IPS DF 6.9 (cell line): ENCODE measurements around the gene MYPOP.
A peak's percentile ranks its signal among the peaks of the same experiment; 100 is the strongest.

Source experiments
- DNase-seq: peaks from one replicate; pipeline ENCODE4 v3.0.0-alpha.2; 2013; ENCODE audit warnings: low read depth, low spot score
- H3K27ac ChIP-seq: one replicate; pipeline ENCODE4 v1.5.1; 2013; ENCODE audit warnings: low read length, control low read depth
- H3K27me3 ChIP-seq: 2 replicates; pipeline ENCODE4 v1.6.1; 2013; ENCODE audit warnings: mild to moderate bottlenecking, low read length; ENCODE audit not compliant: control insufficient read depth, insufficient read depth
- H3K36me3 ChIP-seq: 2 replicates; pipeline ENCODE4 v1.6.1; 2013; ENCODE audit warnings: low read length; ENCODE audit not compliant: control insufficient read depth, insufficient read depth
- H3K4me1 ChIP-seq: 2 replicates; pipeline ENCODE4 v1.6.1; 2013; ENCODE audit warnings: low read length; ENCODE audit not compliant: control insufficient read depth, insufficient read depth
- H3K4me3 ChIP-seq: 2 replicates; pipeline ENCODE4 v1.5.1; 2013; ENCODE audit warnings: mild to moderate bottlenecking, low read length
- H3K9me3 ChIP-seq: 2 replicates; pipeline ENCODE4 v1.6.1; 2013; ENCODE audit warnings: low read length, inconsistent platforms; ENCODE audit not compliant: control insufficient read depth, insufficient read depth
- WGBS: extraction: QIAGEN DNeasy Blood & Tissue Kit; methylation state at CpG from one replicate; pipeline ENCODE4 v1.1.7; 2013; ENCODE audit warnings: mixed read lengths, missing lambda C conversion rate; ENCODE audit not compliant: insufficient read length, insufficient coverage; 5-methylcytosine and 5-hydroxymethylcytosine counted together

The MYPOP gene

GRCh38 chr19:45927565-45928261, 25.3 kb upstream of the MYPOP start:
- Histone ChIP-seq H3K4me3 (peak overlapping the region; percentile 18; the same call in 1 of the 2 replicates), H3K9me3 (no peaks in the 10 kb centered on the region), H3K27ac (no peak overlapping the region), H3K4me1 (no peaks in the 10 kb centered on the region), H3K36me3 (no peaks in the 10 kb centered on the region), H3K27me3 (no peaks in the 10 kb centered on the region)
- no CpG with 5 or more reads among the region's 33 CpGs for WGBS
- DNase-seq, result peak; percentile 93

DNA sequence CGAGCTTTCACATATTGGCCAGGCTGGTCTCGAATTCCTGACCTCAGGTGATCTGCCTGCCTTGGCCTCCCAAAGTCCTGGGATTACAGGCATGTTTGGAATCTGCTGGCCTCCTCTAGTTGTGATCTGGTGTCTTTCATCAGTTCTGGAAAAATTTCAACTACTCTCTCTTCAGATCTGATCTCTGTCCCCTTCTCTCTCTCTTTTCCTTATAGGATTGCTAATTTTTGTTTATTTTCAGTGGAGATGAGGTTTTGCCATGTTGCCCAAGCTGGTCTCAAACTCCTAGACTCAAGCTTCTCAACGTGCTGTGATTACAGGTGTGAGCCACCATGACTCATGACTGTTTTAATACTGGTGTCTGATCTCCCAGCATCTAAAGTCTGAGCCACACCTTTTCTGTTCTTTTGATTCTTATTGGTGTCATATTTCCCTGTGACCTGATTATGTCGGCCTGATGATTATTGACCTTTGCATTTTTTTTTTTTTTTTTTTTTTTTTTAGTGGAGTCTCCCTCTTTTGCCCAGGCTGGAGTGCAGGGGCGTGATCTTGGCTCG, 22.6 kb upstream of the MYPOP start:
- Histone ChIP-seq H3K27me3 (no peaks in the 10 kb centered on the region), H3K27ac (no peak overlapping the region), H3K9me3 (no peaks in the 10 kb centered on the region), H3K4me3 (no peak overlapping the region), H3K4me1 (0 out of 2 replicates have a peak, but pooled peaks cover 1% of the 10 kb centered on the region), H3K36me3 (no peaks in the 10 kb centered on the region)
- no peak for DNase-seq
- no CpG with 5 or more reads among the region's 6 CpGs for WGBS

- H3K27ac ChIP-seq, result no peak overlapping the region
- no CpG with 5 or more reads among the region's 9 CpGs for WGBS
- no peaks in the 10 kb centered on the region for H3K27me3 ChIP-seq
- H3K9me3 ChIP-seq, result no peaks in the 10 kb centered on the region
- 0 out of 2 replicates have a peak, but pooled peaks cover 1% of the 10 kb centered on the region for H3K4me1 ChIP-seq
- peak; percentile 64 for DNase-seq
- H3K36me3 ChIP-seq, result no peaks in the 10 kb centered on the region
- H3K4me3 ChIP-seq, result no peak overlapping the region
These were observed 19.9 kb upstream of the MYPOP start for GRCh38 chr19:45922281-45922680.

DNA sequence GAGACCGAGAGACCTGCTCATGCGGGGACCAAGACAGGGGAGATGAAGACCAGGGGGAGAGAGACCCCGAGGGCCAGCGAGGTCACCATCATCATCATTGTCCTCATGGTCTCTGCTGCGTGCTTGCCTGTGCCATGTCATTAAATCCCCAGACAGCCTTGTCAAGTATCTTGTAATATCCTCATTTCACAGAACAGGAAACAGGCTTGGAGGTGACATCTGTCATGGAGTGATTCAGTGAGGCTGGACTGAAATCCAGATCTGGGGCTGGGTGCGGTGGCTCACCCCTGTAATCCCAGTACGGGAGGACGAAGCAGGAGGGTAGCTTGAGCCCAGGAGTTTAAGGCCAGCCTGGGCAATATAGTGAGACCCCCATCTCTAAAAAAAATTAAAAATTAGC, 18.0 kb upstream of the MYPOP start:
- Histone ChIP-seq H3K9me3 (no peaks in the 10 kb centered on the region), H3K36me3 (no peaks in the 10 kb centered on the region), H3K4me1 (0 out of 2 replicates have a peak, but pooled peaks cover 1% of the 10 kb centered on the region), H3K4me3 (no peak overlapping the region), H3K27me3 (no peaks in the 10 kb centered on the region), H3K27ac (no peak overlapping the region)
- DNase-seq, result no peak
- WGBS, result no CpG with 5 or more reads among the region's 8 CpGs

DNA sequence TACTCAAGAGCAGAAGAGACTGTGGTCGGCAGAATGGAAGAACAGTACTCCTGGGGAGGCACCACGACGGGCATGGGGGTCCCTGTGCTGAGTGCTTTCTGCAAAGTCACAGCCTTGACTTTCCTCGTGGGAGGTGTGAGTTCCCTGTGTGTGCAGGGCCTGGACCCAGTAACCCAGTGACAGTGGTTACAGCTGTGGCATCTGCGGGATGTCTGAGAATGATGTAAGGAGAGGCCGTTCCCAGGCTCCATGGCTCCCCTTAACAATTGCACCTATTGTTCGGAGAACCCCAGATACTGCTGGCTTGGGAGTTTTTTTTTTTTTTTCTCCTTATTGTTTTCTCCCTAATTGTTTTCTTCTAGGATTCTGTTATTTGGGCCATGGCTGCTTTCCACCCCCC, 17.3 kb upstream of the MYPOP start:
- Histone ChIP-seq H3K36me3 (no peaks in the 10 kb centered on the region), H3K27ac (no peak overlapping the region), H3K9me3 (no peaks in the 10 kb centered on the region), H3K4me1 (0 out of 2 replicates have a peak, but pooled peaks cover 1% of the 10 kb centered on the region), H3K4me3 (no peak overlapping the region), H3K27me3 (no peaks in the 10 kb centered on the region)
- DNase-seq, result no peak
- WGBS, result no CpG with 5 or more reads among the region's 7 CpGs

DNA sequence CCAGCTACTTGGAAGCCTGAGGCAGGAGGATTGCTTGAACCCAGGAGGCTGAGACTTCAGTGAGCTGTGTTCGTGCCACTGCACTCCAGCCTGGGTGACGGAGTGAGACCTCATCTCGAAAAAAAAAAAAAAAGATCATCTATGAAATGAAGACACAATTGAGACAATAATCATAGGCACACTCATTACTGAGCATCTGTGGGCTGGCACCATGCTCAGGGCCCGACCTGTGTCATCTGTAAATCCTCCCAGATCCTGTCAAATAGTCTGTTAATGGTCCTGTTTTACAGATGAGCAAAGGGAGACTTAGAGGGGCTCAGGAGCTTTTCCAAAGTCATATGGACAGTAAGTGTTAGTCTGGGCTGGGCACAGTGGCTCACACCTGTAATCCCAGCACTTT, 16.3 kb upstream of the MYPOP start:
- Histone ChIP-seq H3K36me3 (no peaks in the 10 kb centered on the region), H3K9me3 (no peaks in the 10 kb centered on the region), H3K4me3 (no peak overlapping the region), H3K27ac (no peak overlapping the region), H3K27me3 (no peaks in the 10 kb centered on the region), H3K4me1 (peaks cover 3% of the 10 kb centered on the region; the same call in 1 of the 2 replicates)
- DNase-seq, result no peak
- WGBS, result no CpG with 5 or more reads among the region's 4 CpGs

GRCh38 chr19:45917421-45918091, 15.1 kb upstream of the MYPOP start:
- no peak for DNase-seq
- H3K27me3 ChIP-seq, result no peaks in the 10 kb centered on the region
- H3K36me3 ChIP-seq, result no peaks in the 10 kb centered on the region

GRCh38 chr19:45913874-45914830, 11.7 kb upstream of the MYPOP start, which contains the start of gene NANOS2:
TSS of gene NANOS2 (minus strand) at chr19:45914778. CDS start at chr19:45914693, 85 bp downstream.
- no CpG with 5 or more reads among the region's 44 CpGs for WGBS

More at GRCh38 chr19:45917421-45918091, 15.1 kb upstream of the MYPOP start:
- Histone ChIP-seq H3K9me3 (no peaks in the 10 kb centered on the region), H3K27ac (no peak overlapping the region), H3K4me1 (peaks cover 3% of the 10 kb centered on the region; the same call in 1 of the 2 replicates), H3K4me3 (no peak overlapping the region)
- WGBS, result no CpG with 5 or more reads among the region's 4 CpGs

GRCh38 chr19:45911291-45911690, 8.9 kb upstream of the MYPOP start:
- H3K36me3 ChIP-seq, result no peaks in the 10 kb centered on the region
- H3K27ac ChIP-seq, result no peak overlapping the region
- WGBS, result no CpG with 5 or more reads among the region's 8 CpGs
- peaks cover 2% of the 10 kb centered on the region; the same call in 1 of the 2 replicates for H3K4me1 ChIP-seq
- H3K4me3 ChIP-seq, result no peak overlapping the region
- DNase-seq, result no peak
- H3K9me3 ChIP-seq, result no peaks in the 10 kb centered on the region
- H3K27me3 ChIP-seq, result no peaks in the 10 kb centered on the region

More at GRCh38 chr19:45913874-45914830, 11.7 kb upstream of the MYPOP start, which contains the start of gene NANOS2:
- H3K4me1 ChIP-seq, result peaks cover 2% of the 10 kb centered on the region; the same call in 1 of the 2 replicates
- no peak within 1 kb of the TSS for H3K27ac ChIP-seq
- DNase-seq, result peak; percentile 82
- no peaks in the 10 kb centered on the region for H3K9me3 ChIP-seq
- no peak within 1 kb of the TSS for H3K4me3 ChIP-seq
- H3K36me3 ChIP-seq, result no peaks in the 10 kb centered on the region
- no peaks in the 10 kb centered on the region for H3K27me3 ChIP-seq
